ENCODE results near the gene PKIB. TPM values are rescaled to one million over a fixed set of nuclear protein-coding genes. Genes with fewer than 3 reads are reported as not detected.

Gene PKIB
- total RNA-seq, 1 donor from 2014 or later: 1.9 TPM

DNA sequence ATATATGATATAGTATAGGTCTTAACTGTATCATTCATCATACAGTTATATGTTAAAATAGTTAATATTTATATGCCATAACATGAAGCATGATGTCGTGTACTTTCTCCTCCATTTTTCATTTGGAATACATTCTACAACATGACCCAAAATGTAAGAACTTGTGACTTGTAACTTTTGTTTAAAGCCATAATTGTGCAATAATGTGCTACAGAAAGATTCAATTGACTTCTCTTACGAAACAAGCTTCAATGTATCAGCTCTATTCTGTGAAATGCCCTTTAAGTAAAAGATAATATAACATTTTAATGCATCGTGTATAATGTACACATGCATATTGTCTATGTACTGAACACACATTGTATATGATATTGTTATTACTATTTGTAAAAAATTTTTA lies 92.6 kb downstream of the PKIB start:
- no peak for DNase-seq (ENCODE audit: extremely low read depth, low read depth, low spot score)

DNA sequence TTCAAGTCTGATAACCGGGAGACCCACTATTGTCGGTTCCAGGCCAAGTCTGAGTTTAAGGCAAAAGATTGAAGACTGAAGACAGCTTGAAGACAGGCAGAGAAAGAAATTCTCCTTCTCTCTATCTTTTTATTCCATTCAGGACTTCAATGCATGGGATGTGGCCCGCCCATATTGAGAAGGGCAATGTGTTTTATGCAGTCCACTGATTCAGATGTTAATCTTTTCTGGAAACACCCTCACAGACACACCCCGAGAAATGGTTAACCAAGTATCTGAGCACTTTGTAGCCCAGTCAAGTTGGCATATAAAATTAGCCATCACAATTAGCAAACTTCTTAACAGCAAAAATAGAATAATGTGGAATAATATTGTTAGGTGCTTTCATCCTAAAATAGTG lies 93.9 kb downstream of the PKIB start:
- DNase-seq (ENCODE audit: extremely low read depth, low read depth, low spot score): no peak

DNA sequence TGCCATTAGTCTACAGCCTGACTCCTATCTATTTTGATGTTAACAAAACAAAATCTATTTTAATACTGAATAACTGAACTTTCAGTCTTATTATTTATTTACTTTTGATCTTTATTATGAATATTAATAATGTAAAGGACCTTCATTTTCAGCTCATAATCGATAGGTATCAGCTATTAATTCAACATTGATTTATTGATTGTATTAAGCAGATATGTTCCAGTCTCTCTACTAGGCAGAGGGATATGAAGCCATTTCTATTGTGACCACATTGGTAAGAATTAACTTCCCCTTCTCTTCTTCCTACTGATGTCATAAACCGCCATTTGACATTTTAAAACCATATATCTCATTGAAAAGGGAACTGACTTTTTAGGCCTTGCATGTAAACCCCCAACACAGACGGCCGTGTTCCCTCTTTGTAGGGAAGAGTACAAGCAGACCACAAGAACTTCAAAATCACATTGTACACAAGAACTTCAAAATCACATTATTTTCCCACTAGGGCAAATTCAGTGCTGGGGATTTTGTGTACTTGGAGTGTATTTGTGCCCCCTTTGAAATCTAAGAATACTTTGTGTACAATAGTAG lies 99.8 kb downstream of the PKIB start:
- DNase-seq (ENCODE audit: extremely low read depth, low read depth, low spot score): no peak

DNA sequence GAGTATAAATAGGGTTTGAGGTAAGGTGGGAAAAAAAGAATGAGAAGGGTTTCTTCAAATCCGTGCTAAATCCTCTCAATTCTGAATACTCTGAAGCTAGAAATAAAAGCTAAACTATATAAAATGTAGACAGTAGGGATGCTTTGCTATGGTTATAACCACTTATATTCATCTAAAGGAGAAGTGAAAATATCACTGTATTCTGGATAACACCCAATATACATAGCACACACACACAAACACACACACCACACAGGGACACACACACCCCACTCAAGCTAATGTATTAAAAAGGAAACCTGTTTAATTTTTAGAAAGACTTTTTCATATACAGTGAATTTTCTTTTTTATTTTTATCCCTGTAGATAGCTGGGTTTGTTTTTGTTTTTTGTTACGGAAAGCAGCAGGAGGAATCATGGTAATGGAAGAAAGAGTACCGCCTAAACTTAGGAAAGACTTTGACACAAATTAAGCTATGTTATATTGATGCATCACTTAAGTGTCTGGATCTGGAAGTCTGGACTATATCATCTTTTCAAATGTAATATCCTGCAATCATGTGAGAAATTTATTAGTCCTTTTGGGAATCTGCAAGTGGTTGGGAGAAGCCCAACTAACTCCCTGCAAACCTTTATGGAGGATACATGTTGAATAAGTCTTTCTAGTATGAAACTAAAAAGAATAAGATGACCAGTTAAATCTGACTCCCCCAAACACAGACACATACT lies 100.9 kb downstream of the PKIB start:
- no peak for DNase-seq (ENCODE audit: extremely low read depth, low read depth, low spot score)

DNA sequence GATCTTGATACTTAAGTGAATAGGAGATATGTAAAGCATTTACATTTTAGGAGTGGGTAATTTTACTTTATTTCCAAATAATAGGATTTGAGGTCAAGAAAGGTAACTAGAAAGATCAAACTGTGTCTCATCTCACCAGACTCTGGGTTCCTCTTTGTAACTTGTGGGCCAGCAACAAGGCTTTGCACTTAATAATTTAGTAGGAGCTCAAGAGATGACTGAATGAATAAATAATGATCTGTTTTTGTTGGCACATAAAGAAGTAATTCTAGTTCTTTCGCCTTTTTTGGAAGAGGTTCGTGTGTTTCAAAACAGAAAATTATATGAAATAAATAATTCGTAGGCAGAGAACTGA lies 101.9 kb downstream of the PKIB start:
- no peak for DNase-seq (ENCODE audit: extremely low read depth, low read depth, low spot score)

DNA sequence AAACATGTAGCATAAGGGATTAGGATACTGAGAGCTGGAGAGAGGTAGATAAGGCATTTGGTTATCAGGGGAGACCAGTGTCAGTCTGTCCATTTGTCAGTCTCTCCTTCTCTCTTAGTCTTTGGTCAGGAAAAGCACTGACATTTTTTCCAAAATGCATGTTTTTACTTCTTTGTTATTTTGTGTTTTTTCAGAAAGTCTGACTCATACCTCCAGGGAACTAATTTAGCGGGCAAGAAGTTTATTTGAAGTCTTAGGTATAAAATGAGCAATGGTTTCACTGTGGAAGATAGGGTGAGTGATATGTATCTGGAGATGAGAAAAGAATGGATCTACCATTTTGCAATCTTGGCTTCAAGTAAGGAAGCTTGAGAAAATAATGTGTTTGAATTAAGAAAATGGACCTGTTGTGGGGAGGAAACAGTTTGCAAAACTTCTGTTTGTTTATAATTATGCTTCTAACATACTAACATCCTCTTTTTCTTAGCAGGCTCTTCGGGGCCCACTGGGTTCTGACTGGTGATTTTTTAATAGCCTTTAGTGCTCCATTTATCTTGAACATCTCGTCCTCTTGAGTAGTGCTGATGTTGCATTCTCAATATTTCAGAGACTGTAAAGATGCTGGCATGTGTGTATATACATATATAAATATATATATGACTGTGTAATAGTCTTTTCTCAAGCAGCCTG lies 102.4 kb downstream of the PKIB start:
- DNase-seq (ENCODE audit: extremely low read depth, low read depth, low spot score): no peak

DNA sequence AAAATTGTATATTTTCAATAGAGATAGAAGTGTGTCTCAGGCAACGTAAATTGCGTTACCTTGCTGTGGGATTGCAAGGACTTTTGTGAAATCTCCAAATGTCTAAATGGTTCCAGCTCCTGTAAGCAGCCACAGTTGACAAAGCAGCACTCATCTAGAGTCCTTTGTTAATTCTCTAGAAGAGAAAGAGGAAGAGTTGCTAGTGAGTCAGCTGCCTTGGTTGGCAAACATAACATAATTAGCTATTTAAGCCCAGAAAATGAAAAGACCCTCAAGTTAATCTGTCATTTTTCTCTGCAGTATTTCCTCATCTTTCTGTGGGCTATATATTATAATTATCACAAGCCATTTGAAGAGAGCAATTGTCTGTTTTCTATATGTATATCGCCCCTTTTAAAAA lies 102.9 kb downstream of the PKIB start:
- no peak for DNase-seq (ENCODE audit: extremely low read depth, low read depth, low spot score)

GRCh38 chr6:122714059-122714458 lies 103.9 kb downstream of the PKIB start:
- no peak for DNase-seq (ENCODE audit: extremely low read depth, low read depth, low spot score)

DNA sequence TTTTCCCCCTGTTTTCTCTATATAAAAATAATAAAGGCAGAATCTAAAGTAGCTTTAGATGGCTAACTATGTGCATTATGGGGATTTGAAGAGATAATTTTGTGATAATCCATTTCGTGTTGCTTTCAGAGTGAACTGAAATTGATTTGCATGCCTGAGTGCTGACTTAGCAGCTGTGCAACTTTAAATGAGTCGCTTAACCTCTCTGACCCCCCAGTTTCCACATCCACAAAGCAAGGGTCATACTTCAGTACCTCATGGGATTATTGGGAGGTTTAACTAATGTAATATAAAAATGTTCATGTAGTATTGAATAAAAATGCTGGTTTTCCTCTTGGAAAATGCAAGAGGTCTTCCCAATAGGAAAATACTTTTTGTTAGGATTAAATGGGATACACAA lies 105.5 kb downstream of the PKIB start:
- DNase-seq (ENCODE audit: extremely low read depth, low read depth, low spot score): no peak

DNA sequence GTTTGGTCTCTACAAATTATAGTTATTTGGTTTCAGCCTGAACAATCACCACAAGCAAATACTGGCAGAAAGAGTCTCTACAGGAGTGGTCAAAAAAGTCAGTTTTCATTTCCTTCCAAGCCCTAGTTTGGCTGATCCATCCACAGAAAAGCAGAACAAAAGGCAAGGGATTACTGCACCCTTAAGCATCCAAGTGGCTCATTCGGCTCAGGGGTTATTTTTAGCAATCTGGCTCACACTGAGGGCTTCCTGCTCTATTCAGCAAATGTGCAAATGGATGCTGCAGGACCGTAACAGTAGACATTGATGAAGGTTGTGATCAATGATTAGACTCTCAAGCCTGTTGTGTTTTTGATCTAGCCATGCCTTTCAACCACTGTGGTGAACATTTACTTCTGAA lies 107.1 kb downstream of the PKIB start:
- no peak for DNase-seq (ENCODE audit: extremely low read depth, low read depth, low spot score)

DNA sequence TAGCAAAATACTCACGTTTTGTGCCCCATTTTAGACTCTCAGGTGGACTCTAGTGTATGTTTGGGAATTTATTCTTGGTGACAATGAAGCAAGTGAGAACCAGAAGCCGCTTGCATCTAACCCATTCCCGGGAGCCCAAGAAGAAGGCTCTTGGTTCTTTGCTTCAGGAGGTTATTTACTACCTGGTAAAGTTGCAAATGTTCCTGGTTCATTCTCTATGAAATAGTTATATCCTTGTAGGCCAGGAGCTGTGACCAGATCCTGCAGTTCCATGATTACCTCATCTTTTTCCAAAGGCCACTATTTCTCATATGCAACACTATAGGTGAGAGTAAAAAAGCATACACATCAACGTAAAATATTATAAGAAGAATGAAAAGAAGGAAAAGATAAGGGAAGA lies 108.4 kb downstream of the PKIB start:
- no peak for DNase-seq (ENCODE audit: extremely low read depth, low read depth, low spot score)

DNA sequence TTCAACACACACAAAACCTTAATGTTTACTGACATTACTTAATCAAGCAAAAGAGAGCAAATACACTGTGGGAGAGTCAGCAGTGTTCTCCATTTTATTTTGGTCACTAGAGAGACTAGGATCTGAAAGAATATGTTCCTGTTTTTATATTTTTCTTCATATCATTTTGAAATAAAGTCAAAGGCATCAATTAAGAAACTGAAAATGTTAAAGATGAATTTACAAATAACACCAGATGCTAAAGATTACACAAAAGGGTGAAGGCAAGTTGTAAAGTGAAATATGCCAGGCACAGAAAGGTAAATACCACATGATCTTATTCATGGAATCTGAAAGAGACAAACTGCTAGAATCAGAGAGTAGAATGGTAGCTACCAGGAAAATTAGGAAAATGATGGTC lies 109.0 kb downstream of the PKIB start:
- DNase-seq (ENCODE audit: extremely low read depth, low read depth, low spot score): no peak

DNA sequence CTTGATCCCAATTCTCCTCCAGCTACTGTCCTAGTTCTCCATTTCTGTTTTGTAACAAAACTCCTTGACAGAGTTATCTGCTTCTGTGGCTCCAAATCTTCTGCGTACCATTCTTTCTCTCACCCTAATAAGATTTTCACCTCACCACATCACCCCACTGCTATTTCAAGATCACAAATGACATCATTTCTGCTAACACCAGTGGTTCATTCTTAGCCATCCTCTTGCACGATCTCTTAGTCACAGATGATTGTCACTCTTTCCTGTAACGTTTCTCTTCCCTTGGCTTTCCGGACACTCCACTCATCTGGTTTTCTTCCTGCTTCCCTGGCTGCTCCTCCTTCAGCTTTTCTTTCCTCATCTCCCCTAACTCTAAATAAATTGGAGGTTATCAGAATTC lies 112.5 kb downstream of the PKIB start:
- no peak for DNase-seq (ENCODE audit: extremely low read depth, low read depth, low spot score)

DNA sequence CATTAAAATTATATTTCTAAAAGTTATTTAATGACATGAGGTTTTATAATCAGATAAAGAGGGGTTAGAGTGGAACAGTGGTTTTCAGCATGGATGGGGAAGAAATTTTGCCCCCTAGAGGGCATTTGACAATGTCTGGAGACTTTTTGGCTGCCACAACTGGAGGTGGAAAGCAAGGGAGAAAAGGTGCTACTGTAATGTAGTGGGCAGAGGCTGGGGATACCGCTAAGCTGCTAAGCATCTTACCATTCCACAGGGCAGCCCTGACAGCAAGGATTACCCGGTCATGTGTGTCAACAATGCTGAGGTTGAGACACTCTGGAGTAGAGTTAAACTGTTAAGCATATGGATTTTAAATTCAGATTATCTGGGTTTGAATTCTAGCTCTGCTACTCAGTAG lies 116.4 kb downstream of the PKIB start:
- DNase-seq (ENCODE audit: extremely low read depth, low read depth, low spot score): no peak

- no peak for DNase-seq (ENCODE audit: extremely low read depth, low read depth, low spot score)
These were observed 117.0 kb downstream of the PKIB start for GRCh38 chr6:122727244-122727643.

- DNase-seq (ENCODE audit: extremely low read depth, low read depth, low spot score): no peak
These were observed 120.1 kb downstream of the PKIB start for GRCh38 chr6:122730334-122730733.

- DNase-seq (ENCODE audit: extremely low read depth, low read depth, low spot score): peak; percentile 16
These were observed 120.7 kb downstream of the PKIB start for GRCh38 chr6:122730775-122731386.

DNA sequence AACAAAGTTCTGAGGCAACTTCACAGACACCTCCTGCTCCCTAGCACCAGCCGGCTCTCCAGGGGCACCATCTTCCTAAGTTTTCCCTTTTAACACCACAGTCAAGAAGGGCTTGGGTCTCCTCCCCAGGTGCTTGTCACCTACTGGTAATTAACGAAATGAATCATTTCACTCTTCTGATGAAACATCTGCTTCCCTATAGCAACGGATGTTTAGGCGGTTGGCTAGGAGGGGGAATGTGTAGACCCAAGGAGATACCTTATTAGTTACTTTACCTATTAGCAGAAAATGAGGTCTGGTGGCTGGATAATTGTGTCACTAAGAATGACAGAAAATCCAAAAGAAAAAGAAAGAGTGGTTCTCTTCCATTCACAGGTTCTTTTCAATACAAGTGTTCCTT lies 123.1 kb downstream of the PKIB start:
- DNase-seq (ENCODE audit: extremely low read depth, low read depth, low spot score): no peak

DNA sequence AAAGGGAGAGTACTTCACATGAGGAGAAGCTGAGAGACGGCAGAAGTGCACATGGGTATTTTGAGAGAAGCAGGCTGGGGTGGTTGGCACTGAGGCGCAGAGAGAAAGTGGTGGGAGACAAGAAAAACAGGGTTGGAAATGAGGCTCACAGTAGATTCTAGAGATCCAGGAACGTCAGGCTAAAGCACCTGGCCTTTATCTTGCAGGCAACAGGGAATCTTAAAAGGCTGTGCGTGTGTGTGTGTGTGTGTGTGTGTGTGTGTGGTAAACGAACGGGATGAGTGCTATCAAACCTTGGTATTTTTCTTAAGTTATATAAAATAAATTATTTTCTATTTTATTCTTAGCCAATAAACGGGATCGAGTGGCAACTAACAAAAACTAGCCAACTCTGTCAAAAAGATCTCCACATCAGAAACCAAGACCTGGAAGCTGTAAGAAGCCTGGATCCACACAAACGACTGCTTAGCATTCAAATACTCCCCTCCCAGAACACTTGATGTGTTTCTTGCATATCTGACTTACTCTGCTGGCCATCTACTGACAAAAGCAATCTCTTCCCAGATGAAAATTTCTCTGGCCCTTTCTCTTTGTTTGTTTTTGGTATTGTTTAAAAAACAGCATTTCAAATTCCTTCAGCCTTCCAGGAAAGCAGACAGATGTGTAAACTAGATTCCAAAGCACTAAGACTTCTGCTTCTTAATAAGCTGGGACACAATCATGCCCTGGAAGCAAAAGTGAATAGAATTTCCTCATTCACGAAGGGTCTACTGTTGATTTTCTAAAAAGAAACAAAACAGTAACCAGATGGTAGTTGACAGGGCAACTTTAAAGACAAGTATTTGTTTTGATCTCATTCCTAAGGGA lies 124.6 kb downstream of the PKIB start:
- DNase-seq (ENCODE audit: extremely low read depth, low read depth, low spot score): no peak

DNA sequence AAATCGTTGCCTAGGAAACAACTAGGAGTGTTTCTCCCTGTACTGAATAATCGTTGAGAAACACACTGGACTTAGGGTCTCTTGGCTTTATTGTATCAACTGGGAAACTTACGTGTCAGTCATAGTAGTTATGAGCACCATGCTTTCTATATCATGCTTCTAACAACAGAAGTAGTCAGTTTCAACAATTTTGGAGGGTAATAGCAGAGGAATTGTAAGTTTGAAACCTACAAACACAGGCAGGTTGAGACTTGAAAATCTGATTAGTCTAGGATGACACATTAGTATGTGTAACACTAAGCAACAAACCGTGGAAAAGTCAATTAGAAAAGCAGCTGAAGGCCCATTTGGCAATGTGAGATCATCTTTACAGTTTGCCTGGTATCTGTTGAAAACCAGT lies 125.4 kb downstream of the PKIB start:
- DNase-seq (ENCODE audit: extremely low read depth, low read depth, low spot score): no peak

GRCh38 chr6:122736163-122736562 lies 126.0 kb downstream of the PKIB start:
- no peak for DNase-seq (ENCODE audit: extremely low read depth, low read depth, low spot score)

Measured in glomerular endothelial cell (primary cell).